H9 (cell line): ENCODE results near the gene NRP1. TPM values are rescaled to one million over a fixed set of nuclear protein-coding genes. Genes with fewer than 3 reads are reported as not detected.

Experiments used
- DNase-seq: peaks from one replicate; pipeline ENCODE4 v3.0.0-alpha.2; 2017
- H2AFZ ChIP-seq: one replicate; pipeline ENCODE4 v1.6.1; 2013; ENCODE audit warnings: mild to moderate bottlenecking, low read length, control low read depth, moderate library complexity
- H2AK5ac ChIP-seq: 2 replicates; pipeline ENCODE4 v1.6.1; 2013; ENCODE audit warnings: low read length, control low read depth, mixed read lengths; ENCODE audit not compliant: insufficient read length
- H2BK120ac ChIP-seq: one replicate; pipeline ENCODE4 v1.6.1; 2013; ENCODE audit warnings: low read depth, mild to moderate bottlenecking, low read length, control low read depth, inconsistent platforms; ENCODE audit not compliant: poor library complexity, severe bottlenecking
- H2BK12ac ChIP-seq: 2 replicates; pipeline ENCODE4 v1.6.1; 2013; ENCODE audit warnings: low read length, control low read depth, mixed read lengths, low read depth; ENCODE audit not compliant: insufficient read length
- H2BK15ac ChIP-seq: 2 replicates; pipeline ENCODE4 v1.6.1; 2013; ENCODE audit warnings: low read depth, low read length, control low read depth
- H2BK20ac ChIP-seq: one replicate; pipeline ENCODE4 v1.6.1; 2013; ENCODE audit warnings: low read depth, mild to moderate bottlenecking, low read length, control low read depth, inconsistent platforms; ENCODE audit not compliant: poor library complexity, severe bottlenecking
- H2BK5ac ChIP-seq: 2 replicates; pipeline ENCODE4 v1.6.1; 2013; ENCODE audit warnings: low read length, control low read depth, mixed read lengths; ENCODE audit not compliant: insufficient read length
- H3K14ac ChIP-seq: 2 replicates; pipeline ENCODE4 v1.6.1; 2013; ENCODE audit warnings: low read length, control low read depth; ENCODE audit not compliant: insufficient read depth
- H3K18ac ChIP-seq: 2 replicates; pipeline ENCODE4 v1.6.1; 2013; ENCODE audit warnings: low read depth, mild to moderate bottlenecking, mixed read lengths, low read length, control low read depth; ENCODE audit not compliant: insufficient read length
- H3K23ac ChIP-seq: 2 replicates; pipeline ENCODE4 v1.6.1; 2013; ENCODE audit warnings: low read length, control low read depth, mixed read lengths, low read depth; ENCODE audit not compliant: insufficient read length
- H3K23me2 ChIP-seq: 2 replicates; pipeline ENCODE4 v1.6.1; 2013; ENCODE audit warnings: low read depth, mild to moderate bottlenecking, mixed read lengths, low read length, control low read depth; ENCODE audit not compliant: insufficient read length, poor library complexity, severe bottlenecking
- H3K27ac ChIP-seq: 2 replicates; pipeline ENCODE4 v1.5.1; 2013; ENCODE audit warnings: low read length, control low read depth, mixed read lengths, low read depth; ENCODE audit not compliant: insufficient read length
- H3K27me3 ChIP-seq: 2 replicates; pipeline ENCODE4 v1.6.1; 2013; ENCODE audit warnings: low read length, control low read depth, inconsistent platforms; ENCODE audit not compliant: insufficient read depth
- H3K4ac ChIP-seq: 2 replicates; pipeline ENCODE4 v1.6.1; 2013; ENCODE audit warnings: low read depth, mild to moderate bottlenecking, control low read depth, inconsistent platforms, low read length, moderate library complexity
- H3K4me1 ChIP-seq: 2 replicates; pipeline ENCODE4 v1.6.1; 2013; ENCODE audit warnings: low read length, control low read depth, inconsistent platforms; ENCODE audit not compliant: insufficient read depth
- H3K4me2 ChIP-seq: 2 replicates; pipeline ENCODE4 v1.6.1; 2013; ENCODE audit warnings: low read length, control low read depth, mixed read lengths; ENCODE audit not compliant: insufficient read length, insufficient read depth
- H3K56ac ChIP-seq: 2 replicates; pipeline ENCODE4 v1.6.1; 2013; ENCODE audit warnings: low read depth, mild to moderate bottlenecking, mixed read lengths, low read length, control low read depth; ENCODE audit not compliant: insufficient read length
- H3K79me1 ChIP-seq: 2 replicates; pipeline ENCODE4 v1.6.1; 2013; ENCODE audit warnings: low read depth, mild to moderate bottlenecking, moderate library complexity, low read length, control low read depth, inconsistent platforms; ENCODE audit not compliant: insufficient read depth, poor library complexity, severe bottlenecking
- H3K79me2 ChIP-seq: 2 replicates; pipeline ENCODE4 v1.6.1; 2013; ENCODE audit warnings: low read length, control low read depth, inconsistent platforms; ENCODE audit not compliant: insufficient read depth
- H3K9ac ChIP-seq: 2 replicates; pipeline ENCODE4 v1.6.1; 2013; ENCODE audit warnings: low read length, control low read depth, mixed read lengths; ENCODE audit not compliant: insufficient read length; ENCODE audit errors: extremely low read depth
- H3K9me3 ChIP-seq: one replicate; pipeline ENCODE4 v1.6.1; 2013; ENCODE audit warnings: low read depth, low read length, inconsistent platforms; ENCODE audit not compliant: control insufficient read depth
- H3T11ph ChIP-seq: one replicate; pipeline ENCODE4 v1.6.1; 2013; ENCODE audit warnings: mild to moderate bottlenecking, low read length, control low read depth, inconsistent platforms
- H4K20me1 ChIP-seq: one replicate; pipeline ENCODE4 v1.6.1; 2013; ENCODE audit not compliant: control insufficient read depth, insufficient read length, insufficient read depth
- H4K5ac ChIP-seq: 2 replicates; pipeline ENCODE4 v1.6.1; 2013; ENCODE audit warnings: low read depth, mild to moderate bottlenecking, mixed read lengths, low read length, control low read depth; ENCODE audit not compliant: insufficient read length
- H4K8ac ChIP-seq: replicated peaks from 2 replicates; pipeline ENCODE4 v1.6.1; 2013; ENCODE audit warnings: low read length, control low read depth, mixed read lengths, low read depth; ENCODE audit not compliant: insufficient read length
- H4K91ac ChIP-seq: 2 replicates; pipeline ENCODE4 v1.6.1; 2013; ENCODE audit warnings: low read depth, mild to moderate bottlenecking, moderate library complexity, mixed read lengths, low read length, control low read depth; ENCODE audit not compliant: insufficient read length
- H3K27ac Mint-ChIP-seq, 3 experiments: 2 replicates in 2 of 3; 3 replicates in 1 of 3; pipeline ENCODE4 v1.8.0; 2020 to 2021; ENCODE audit warnings: mixed read lengths in 3 of 3, mild to moderate bottlenecking in 1 of 3, moderate library complexity in 1 of 3
- H3K27me3 Mint-ChIP-seq: 2 replicates; pipeline ENCODE4 v1.8.0; 2021; ENCODE audit warnings: low read depth, mild to moderate bottlenecking, moderate library complexity, mixed read lengths
- H3K36me3 Mint-ChIP-seq, 3 experiments: 2 replicates in 2 of 3; 3 replicates in 1 of 3; pipeline ENCODE4 v1.8.0; 2020 to 2021; ENCODE audit warnings: low read depth in 3 of 3, mixed read lengths in 3 of 3; ENCODE audit not compliant: insufficient read depth in 1 of 3
- H3K4me1 Mint-ChIP-seq, 2 experiments: 2 replicates each; pipeline ENCODE4 v1.8.0; 2020; ENCODE audit warnings: mixed read lengths in 2 of 2
- H3K4me3 Mint-ChIP-seq, 2 experiments: 2 replicates in 1 of 2; 3 replicates in 1 of 2; pipeline ENCODE4 v1.8.0; 2020 to 2021; ENCODE audit warnings: mild to moderate bottlenecking in 2 of 2, mixed read lengths in 2 of 2, moderate library complexity in 1 of 2
- H3K9me3 Mint-ChIP-seq, 2 experiments: 2 replicates in 1 of 2; 3 replicates in 1 of 2; pipeline ENCODE4 v1.8.0; 2020; ENCODE audit warnings: mild to moderate bottlenecking in 2 of 2, mixed read lengths in 2 of 2, moderate library complexity in 1 of 2
- CTCF ChIP-seq: fragments of 200-600 bp; sonication (generic); conservative IDR thresholded peaks from 3 replicates; pipeline ENCODE4 v1.8.0; 2021; ENCODE audit warnings: antibody characterized with exemption, mild to moderate bottlenecking
- WGBS: extraction: QIAGEN DNeasy Blood & Tissue Kit; methylation state at CpG from one replicate; pipeline ENCODE4 v1.1.7; 2013; ENCODE audit warnings: missing lambda C conversion rate, low lambda C conversion rate, mixed read lengths; ENCODE audit not compliant: insufficient read length; ENCODE audit errors: extremely low coverage; 5-methylcytosine and 5-hydroxymethylcytosine counted together
- total RNA-seq: library from RNA; stranded (reverse); gene quantifications from 2 replicates; pipeline ENCODE4 v1.2.1, GENCODE V29; 2021

Gene NRP1
- total RNA-seq, 1 experiment from 2014 or later, result 4.6 TPM

- no peaks in the 10 kb centered on the region for H3K4me1 ChIP-seq
- H3K9me3 Mint-ChIP-seq, result no peaks in the 10 kb centered on the region
These were observed 55.2 kb downstream of the NRP1 start for GRCh38 chr10:33279276-33279675.

More at GRCh38 chr10:33279276-33279675, 55.2 kb downstream of the NRP1 start:
- Histone ChIP-seq H4K20me1 (no peaks in the 10 kb centered on the region), H4K5ac (no peak overlapping the region), H3K23me2 (no peaks in the 10 kb centered on the region), H3K56ac (no peak overlapping the region), H3K4me2 (no peak overlapping the region), H3K14ac (no peak overlapping the region), H3K23ac (no peak overlapping the region), H2BK20ac (no peak overlapping the region), H4K91ac (no peak overlapping the region), H3K79me2 (no peaks in the 10 kb centered on the region), H2AFZ (no peak overlapping the region), H2BK120ac (no peak overlapping the region), H4K8ac (no peak overlapping the region), H3K4ac (no peak overlapping the region), H3T11ph (no peak overlapping the region), H3K27me3 (no peaks in the 10 kb centered on the region), H2AK5ac (no peak overlapping the region), H2BK15ac (no peak overlapping the region), H3K9me3 (no peaks in the 10 kb centered on the region), H3K18ac (no peak overlapping the region), H3K9ac (no peak overlapping the region), H3K27ac (no peak overlapping the region), H2BK5ac (no peak overlapping the region), H3K79me1 (no peaks in the 10 kb centered on the region), H2BK12ac (no peak overlapping the region)
- Mint-ChIP-seq H3K36me3 (no peaks in the 10 kb centered on the region), H3K27ac (no peak overlapping the region; a peak in 1 of 7 replicates), H3K4me3 (no peak overlapping the region), H3K27me3 (no peaks in the 10 kb centered on the region), H3K4me1 (peaks cover 0 to 5% of the 10 kb centered on the region in 2 experiments; a peak in 1 of 4 replicates)
- DNase-seq, result no peak
- no CpG with 5 or more reads among the region's 5 CpGs for WGBS
- TF ChIP-seq CTCF, result no peak
